Cardiac muscle cell (in vitro differentiated cells and primary cell): Measurements from ENCODE around the gene RFPL1. TPM values are rescaled to one million over a fixed set of nuclear protein-coding genes. Genes with fewer than 3 reads are reported as not detected.
"Not testable (repeated sequence)": the region's sequence is repeated elsewhere in the genome, so short reads cannot be mapped to it uniquely, and the experiment has no call there.

ENCODE experiments used
- DNase-seq, 2 donors: peaks; one replicate each; pipeline versions ENCODE4 v3.0.0 to v3.0.0-alpha.2; 2010 to 2017; ENCODE audit warnings: low read depth in 1 of 2, low spot score in 1 of 2
- H3K27ac ChIP-seq: fragments of 200-600 bp; sonication (generic); 2 replicates; pipeline ENCODE4 v1.5.1; 2016
- H3K27me3 ChIP-seq: fragments of 200-600 bp; sonication (generic); 2 replicates; pipeline ENCODE4 v1.6.0; 2016; ENCODE audit warnings: control low read depth
- H3K36me3 ChIP-seq: fragments of 200-600 bp; sonication (generic); 2 replicates; pipeline ENCODE4 v1.5.1; 2016; ENCODE audit warnings: control low read depth
- H3K4me1 ChIP-seq: fragments of 200-600 bp; sonication (generic); 2 replicates; pipeline ENCODE4 v1.8.1; 2017; ENCODE audit warnings: low read depth, mild to moderate bottlenecking, mixed run types
- H3K4me3 ChIP-seq: fragments of 200-600 bp; sonication (generic); 2 replicates; pipeline ENCODE4 v1.5.1; 2016; ENCODE audit warnings: mild to moderate bottlenecking
- H3K9me3 ChIP-seq: fragments of 200-600 bp; sonication (generic); 2 replicates; pipeline ENCODE4 v1.5.1; 2017; ENCODE audit warnings: low read depth, mild to moderate bottlenecking, control low read depth
- CTCF ChIP-seq: IDR thresholded peaks from 2 replicates; pipeline ENCODE4 v1.5.1; 2012; ENCODE audit warnings: low read depth, mild to moderate bottlenecking, low read length
- polyA plus RNA-seq: library from polyadenylated mRNA; unstranded; fragments of >200 nt; fragmentation: Nextera tagmentation; extraction: Ambion mirVana; gene quantifications from 2 replicates; pipeline ENCODE4 v1.2.1, GENCODE V29; 2016
- total RNA-seq: library from RNA; depleted of rRNA; stranded (reverse); fragments of >200 nt; gene quantifications from 2 replicates; pipeline ENCODE4 v1.2.3, GENCODE V29; 2016

Gene RFPL1
- total RNA-seq = not detected in 2 replicates
- polyA plus RNA-seq = 0.32 TPM in 1 of 2 replicates, not detected in the other

- not testable (repeated sequence) for H3K27me3 ChIP-seq, H3K36me3 ChIP-seq, DNase-seq
These were observed at the start of gene RFPL1 for GRCh38 chr22:29438283-29438682. Gene RFPL1, plus strand, starts transcription at chr22:29438583.

GRCh38 chr22:29388759-29389090 lies 49.7 kb upstream of the RFPL1 start:
- Histone ChIP-seq H3K27me3 (no peaks in the 10 kb centered on the region), H3K27ac (no peak overlapping the region), H3K36me3 (no peaks in the 10 kb centered on the region), H3K4me1 (peaks cover 11% of the 10 kb centered on the region), H3K4me3 (peak overlapping the region; percentile 65), H3K9me3 (no peaks in the 10 kb centered on the region)
- no peak for DNase-seq
- no peak for TF ChIP-seq CTCF

More at GRCh38 chr22:29438283-29438682, at the start of gene RFPL1:
- H3K9me3 ChIP-seq, H3K4me1 ChIP-seq, H3K4me3 ChIP-seq, H3K27ac ChIP-seq: not testable (repeated sequence)

GRCh38 chr22:29390270-29390669 lies 48.1 kb upstream of the RFPL1 start:
- Histone ChIP-seq H3K27ac (no peak overlapping the region), H3K9me3 (no peaks in the 10 kb centered on the region), H3K27me3 (no peaks in the 10 kb centered on the region), H3K4me3 (no peak overlapping the region), H3K36me3 (no peaks in the 10 kb centered on the region), H3K4me1 (peaks cover 11% of the 10 kb centered on the region)
- DNase-seq = no peak
- TF ChIP-seq CTCF = no peak

- TF ChIP-seq CTCF = no peak
- peaks cover 11% of the 10 kb centered on the region for H3K4me1 ChIP-seq
- no peaks in the 10 kb centered on the region for H3K9me3 ChIP-seq
- H3K4me3 ChIP-seq = no peak overlapping the region
- no peaks in the 10 kb centered on the region for H3K27me3 ChIP-seq
- no peak overlapping the region for H3K27ac ChIP-seq
- DNase-seq = no peak
- H3K36me3 ChIP-seq = no peaks in the 10 kb centered on the region
These were observed 46.8 kb upstream of the RFPL1 start for GRCh38 chr22:29391546-29391945.

- H3K9me3 ChIP-seq = no peaks in the 10 kb centered on the region
- peak overlapping the region; percentile 70 for H3K27ac ChIP-seq
- peaks cover 6% of the 10 kb centered on the region for H3K4me1 ChIP-seq
- no peak overlapping the region for H3K4me3 ChIP-seq
- H3K36me3 ChIP-seq = no peaks in the 10 kb centered on the region
- TF ChIP-seq CTCF = no peak
- no peak for DNase-seq
- H3K27me3 ChIP-seq = no peaks in the 10 kb centered on the region
These were observed 45.3 kb upstream of the RFPL1 start for GRCh38 chr22:29393019-29393608.

GRCh38 chr22:29394931-29395581 lies 43.3 kb upstream of the RFPL1 start:
- no peaks in the 10 kb centered on the region for H3K36me3 ChIP-seq
- DNase-seq = peak; percentile 84 to 88
- peaks cover 6% of the 10 kb centered on the region for H3K4me1 ChIP-seq
- H3K27me3 ChIP-seq = no peaks in the 10 kb centered on the region
- H3K4me3 ChIP-seq = no peak overlapping the region
- no peaks in the 10 kb centered on the region for H3K9me3 ChIP-seq
- no peak overlapping the region for H3K27ac ChIP-seq
- TF ChIP-seq CTCF = peak; percentile 82
